ENCODE data around the gene DYRK2. TPM values are rescaled to one million over a fixed set of nuclear protein-coding genes. Genes with fewer than 3 reads are reported as not detected.

DYRK2 gene
- total and polyA plus RNA-seq, 4 donors, result 1.2 to 8.8 (median 4.9) TPM

- no peaks in the 10 kb centered on the region for H3K9me3 ChIP-seq (ENCODE audit: control insufficient read depth in 4 of 4, low read length in 3 of 4)
- WGBS, result 81% methylated on average over 1 of the region's 1 CpG
Measured at GRCh38 chr12:67690656-67691055, 42.1 kb downstream of the DYRK2 start.

More at GRCh38 chr12:67690656-67691055, 42.1 kb downstream of the DYRK2 start:
- H3K36me3 ChIP-seq (ENCODE audit: control insufficient read depth in 4 of 4, insufficient read depth in 3 of 4, low read depth in 1 of 4, low read length in 3 of 4), result no peaks in the 10 kb centered on the region
- H3K27me3 ChIP-seq (ENCODE audit: control insufficient read depth in 4 of 4, insufficient read depth in 4 of 4, low read length in 3 of 4), result peaks cover 0 to 3% (median 0%) of the 10 kb centered on the region in 4 donors
- no peaks in the 10 kb centered on the region for H3K4me1 ChIP-seq (ENCODE audit: control insufficient read depth in 4 of 4, insufficient read depth in 4 of 4, low read length in 3 of 4)
- H3K4me3 ChIP-seq (ENCODE audit: low read depth in 1 of 3, low read length in 3 of 3), result no peak overlapping the region
- DNase-seq (ENCODE audit: low spot score), result no peak
- no peak overlapping the region for H3K9ac ChIP-seq (ENCODE audit: low read depth in 1 of 2, low read length in 2 of 2)
- TF ChIP-seq GABPA (IDR thresholded peaks at IDR 0.05 in 1 of 2, conservative IDR thresholded peaks at IDR 0.05 in 1 of 2), result no peak
- TF ChIP-seq FOXA1 (IDR thresholded peaks at IDR 0.05), result no peak
- TF ChIP-seq TAF1 (conservative IDR thresholded peaks at IDR 0.05), result no peak
- TF ChIP-seq HNF4A (conservative IDR thresholded peaks at IDR 0.05), result no peak
- no peak for TF ChIP-seq YY1 (IDR thresholded peaks at IDR 0.05)
- no peak for TF ChIP-seq EGR1 (IDR thresholded peaks at IDR 0.05; ENCODE audit: low read depth in 2 of 2)
- no peak for TF ChIP-seq ATF3 (IDR thresholded peaks at IDR 0.05)
- TF ChIP-seq, protein P1, sequence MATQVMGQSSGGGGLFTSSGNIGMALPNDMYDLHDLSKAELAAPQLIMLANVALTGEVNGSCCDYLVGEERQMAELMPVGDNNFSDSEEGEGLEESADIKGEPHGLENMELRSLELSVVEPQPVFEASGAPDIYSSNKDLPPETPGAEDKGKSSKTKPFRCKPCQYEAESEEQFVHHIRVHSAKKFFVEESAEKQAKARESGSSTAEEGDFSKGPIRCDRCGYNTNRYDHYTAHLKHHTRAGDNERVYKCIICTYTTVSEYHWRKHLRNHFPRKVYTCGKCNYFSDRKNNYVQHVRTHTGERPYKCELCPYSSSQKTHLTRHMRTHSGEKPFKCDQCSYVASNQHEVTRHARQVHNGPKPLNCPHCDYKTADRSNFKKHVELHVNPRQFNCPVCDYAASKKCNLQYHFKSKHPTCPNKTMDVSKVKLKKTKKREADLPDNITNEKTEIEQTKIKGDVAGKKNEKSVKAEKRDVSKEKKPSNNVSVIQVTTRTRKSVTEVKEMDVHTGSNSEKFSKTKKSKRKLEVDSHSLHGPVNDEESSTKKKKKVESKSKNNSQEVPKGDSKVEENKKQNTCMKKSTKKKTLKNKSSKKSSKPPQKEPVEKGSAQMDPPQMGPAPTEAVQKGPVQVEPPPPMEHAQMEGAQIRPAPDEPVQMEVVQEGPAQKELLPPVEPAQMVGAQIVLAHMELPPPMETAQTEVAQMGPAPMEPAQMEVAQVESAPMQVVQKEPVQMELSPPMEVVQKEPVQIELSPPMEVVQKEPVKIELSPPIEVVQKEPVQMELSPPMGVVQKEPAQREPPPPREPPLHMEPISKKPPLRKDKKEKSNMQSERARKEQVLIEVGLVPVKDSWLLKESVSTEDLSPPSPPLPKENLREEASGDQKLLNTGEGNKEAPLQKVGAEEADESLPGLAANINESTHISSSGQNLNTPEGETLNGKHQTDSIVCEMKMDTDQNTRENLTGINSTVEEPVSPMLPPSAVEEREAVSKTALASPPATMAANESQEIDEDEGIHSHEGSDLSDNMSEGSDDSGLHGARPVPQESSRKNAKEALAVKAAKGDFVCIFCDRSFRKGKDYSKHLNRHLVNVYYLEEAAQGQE (IDR thresholded peaks at IDR 0.05), result no peak
- TF ChIP-seq, protein P2, sequence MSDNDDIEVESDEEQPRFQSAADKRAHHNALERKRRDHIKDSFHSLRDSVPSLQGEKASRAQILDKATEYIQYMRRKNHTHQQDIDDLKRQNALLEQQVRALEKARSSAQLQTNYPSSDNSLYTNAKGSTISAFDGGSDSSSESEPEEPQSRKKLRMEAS (IDR thresholded peaks at IDR 0.05), result no peak
- no peak for TF ChIP-seq JUND (IDR thresholded peaks at IDR 0.05)
- TF ChIP-seq HNF4G (IDR thresholded peaks at IDR 0.05), result no peak
- TF ChIP-seq ZBTB33 (IDR thresholded peaks at IDR 0.05), result no peak
- no peak for TF ChIP-seq NR2F2 (IDR thresholded peaks at IDR 0.05)
- no peak for TF ChIP-seq CTCF (IDR thresholded peaks at IDR 0.05; ENCODE audit: low read depth, low read length, missing input control)
- TF ChIP-seq RAD21 (IDR thresholded peaks at IDR 0.05), result no peak
- no peak overlapping the region for H3K27ac ChIP-seq (ENCODE audit: low read depth in 1 of 2, low read length in 2 of 2)

All from liver (tissue), 9 donors.